ENCODE data around the gene MEIS2. TPM values are rescaled to one million over a fixed set of nuclear protein-coding genes. Genes with fewer than 3 reads are reported as not detected.

The MEIS2 gene
- total and polyA plus RNA-seq, 2 experiments from 2014 or later: 0.27 TPM; not detected in 1

GRCh38 chr15:36886191-36886590, 214.2 kb downstream of the MEIS2 start (continued):
- TF ChIP-seq ZNF331 (CRISPR knock-in tag; IDR thresholded peaks at IDR 0.05; ENCODE audit: low read depth) (no peak), STAT1 (IDR thresholded peaks at IDR 0.05; ENCODE audit: unreplicated experiment) (no peak), ETS1 (IDR thresholded peaks at IDR 0.05) (no peak)

- Mint-ChIP-seq H3K4me3 (peak overlapping the region; percentile 35), H3K9me3 (no peaks in the 10 kb centered on the region), H3K27me3 (ENCODE audit: insufficient read depth, low read depth, poor library complexity) (peaks cover 96% of the 10 kb centered on the region), H3K27ac (no peak overlapping the region), H3K36me3 (ENCODE audit: low read depth) (no peaks in the 10 kb centered on the region), H3K4me1 (peaks cover 68% of the 10 kb centered on the region)
- DNase-seq (ENCODE audit: low spot score) (no peak), ATAC-seq (no peak)
- H3K4me2 ChIP-seq: peak overlapping the region; percentile 78
- peaks cover 18% of the 10 kb centered on the region; the same call in 1 of the 2 replicates for H3F3A ChIP-seq (replicated peaks; ENCODE audit: low read depth)
- H3K27me3 ChIP-seq (ENCODE audit: insufficient read depth): peaks cover 100% of the 10 kb centered on the region
- H3K79me2 ChIP-seq (replicated peaks; ENCODE audit: insufficient read depth): no peaks in the 10 kb centered on the region
- peaks cover 18% of the 10 kb centered on the region for H4K20me1 ChIP-seq (replicated peaks; ENCODE audit: insufficient read depth)
- H3K4me1 ChIP-seq (ENCODE audit: insufficient read depth): peaks cover 82% of the 10 kb centered on the region
- no peak overlapping the region for H2AFZ ChIP-seq
- no peaks in the 10 kb centered on the region for H3K9me2 ChIP-seq (ENCODE audit: insufficient read depth)
- peak overlapping the region; percentile 50 for H3K4me3 ChIP-seq
- H3K27ac ChIP-seq (ENCODE audit: low read depth): no peak overlapping the region
- H3K36me3 ChIP-seq (ENCODE audit: insufficient read depth): no peaks in the 10 kb centered on the region
- TF ChIP-seq REST (IDR thresholded peaks at IDR 0.05; ENCODE audit: unreplicated experiment): no peak
- no peak for TF ChIP-seq CREB1 (CRISPR knock-in tag; IDR thresholded peaks at IDR 0.05; ENCODE audit: low read depth)
- TF ChIP-seq EZH2 (IDR thresholded peaks at IDR 0.05; ENCODE audit: low read depth, unreplicated experiment): peak; percentile 45
- no peak for TF ChIP-seq ZNF331 (CRISPR knock-in tag; IDR thresholded peaks at IDR 0.05; ENCODE audit: low read depth)
- TF ChIP-seq CTCF (conservative IDR thresholded peaks at IDR 0.05; ENCODE audit: low read depth in 2 of 2): no peak
- no peak for TF ChIP-seq ETS1 (IDR thresholded peaks at IDR 0.05)
These were observed 214.6 kb downstream of the MEIS2 start for GRCh38 chr15:36885771-36886170.
